GM11168 (cell line): ENCODE data around the gene SCTR.

Experiments
- in situ Hi-C: fragments of 300-500 bp; cut with MboI; formaldehyde crosslinking; loops from one replicate; pipeline ENCODE4 v1.12.0; 2022; ENCODE audit warnings: low sequenced_read_pairs; ENCODE audit not compliant: unreplicated experiment

The SCTR gene

GRCh38 chr2:119476301-119477112, 47.8 kb downstream of the SCTR start:
- in situ Hi-C loops = loop anchor here (10.0 kb wide), 1 partner anchor 72 kb away; no protein-coding TSS in a partner anchor

GRCh38 chr2:119475857-119476244, 48.4 kb downstream of the SCTR start:
- in situ Hi-C loops = loop anchor here (10.0 kb wide), 1 partner anchor 71 kb away; no protein-coding TSS in a partner anchor

- in situ Hi-C loops = loop anchor here (10.0 kb wide), 1 partner anchor 71 kb away; no protein-coding TSS in a partner anchor
These were observed 48.9 kb downstream of the SCTR start for GRCh38 chr2:119475225-119475856.

- in situ Hi-C loops = loop anchor here (10.0 kb wide), 1 partner anchor 70 kb away; no protein-coding TSS in a partner anchor
These were observed 49.7 kb downstream of the SCTR start for GRCh38 chr2:119474371-119475224.

GRCh38 chr2:119473621-119474370, 50.5 kb downstream of the SCTR start:
- in situ Hi-C loops = loop anchor here (10.0 kb wide), 1 partner anchor 69 kb away; no protein-coding TSS in a partner anchor

- in situ Hi-C loops = loop anchor here (10.0 kb wide), 1 partner anchor 68 kb away; no protein-coding TSS in a partner anchor
These were observed 51.5 kb downstream of the SCTR start for GRCh38 chr2:119472749-119473148.

GRCh38 chr2:119469661-119470297, 54.5 kb downstream of the SCTR start:
- in situ Hi-C loops = loop anchor here (10.0 kb wide), 1 partner anchor 65 kb away; no protein-coding TSS in a partner anchor

GRCh38 chr2:119469131-119469530, 55.2 kb downstream of the SCTR start:
- in situ Hi-C loops = no loop called here

- in situ Hi-C loops = no loop called here
These were observed 55.9 kb downstream of the SCTR start for GRCh38 chr2:119468154-119468955.

GRCh38 chr2:119466373-119466772, 57.9 kb downstream of the SCTR start:
- in situ Hi-C loops = no loop called here

GRCh38 chr2:119465687-119466086, 58.6 kb downstream of the SCTR start:
- in situ Hi-C loops = no loop called here

- in situ Hi-C loops = no loop called here
These were observed 59.3 kb downstream of the SCTR start for GRCh38 chr2:119464981-119465380.

GRCh38 chr2:119463990-119464389, 60.3 kb downstream of the SCTR start:
- in situ Hi-C loops = no loop called here

- in situ Hi-C loops = no loop called here
These were observed 61.1 kb downstream of the SCTR start for GRCh38 chr2:119463136-119463535.

GRCh38 chr2:119462574-119462973, 61.7 kb downstream of the SCTR start:
- in situ Hi-C loops = no loop called here

GRCh38 chr2:119461811-119462210, 62.5 kb downstream of the SCTR start:
- in situ Hi-C loops = no loop called here

- in situ Hi-C loops = no loop called here
These were observed 64.2 kb downstream of the SCTR start for GRCh38 chr2:119460076-119460475.

- in situ Hi-C loops = no loop called here
These were observed 69.1 kb downstream of the SCTR start for GRCh38 chr2:119455066-119455718.
